ENCODE measurements around the gene SIL1. TPM values are rescaled to one million over a fixed set of nuclear protein-coding genes. Genes with fewer than 3 reads are reported as not detected.
"Not testable (repeated sequence)": the region's sequence is repeated elsewhere in the genome, so short reads cannot be mapped to it uniquely, and the experiment has no call there.

The SIL1 gene
- total RNA-seq, 1 donor from 2014 or later, result 66.6 TPM

DNA sequence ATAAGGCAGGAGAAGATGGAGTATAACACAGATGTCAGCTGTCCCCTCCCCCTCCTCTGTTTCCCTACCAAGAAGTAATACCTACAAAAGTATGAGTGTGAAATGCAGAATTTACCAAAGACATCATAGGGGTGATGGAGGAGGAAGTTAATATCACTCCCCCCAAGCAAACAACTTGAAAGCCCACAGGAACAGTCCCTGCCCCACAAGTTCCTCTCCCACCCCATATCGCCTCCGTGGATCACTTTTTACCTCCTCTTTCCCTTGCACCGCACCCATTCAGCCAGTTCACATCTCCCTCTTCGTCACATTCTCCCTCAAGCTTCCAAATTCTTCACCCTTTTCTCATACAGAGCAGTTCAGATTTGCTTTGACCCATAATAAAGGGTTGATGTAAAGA, 7.0 kb upstream of the SIL1 start:
- DNase-seq (ENCODE audit: low spot score), result no peak

DNA sequence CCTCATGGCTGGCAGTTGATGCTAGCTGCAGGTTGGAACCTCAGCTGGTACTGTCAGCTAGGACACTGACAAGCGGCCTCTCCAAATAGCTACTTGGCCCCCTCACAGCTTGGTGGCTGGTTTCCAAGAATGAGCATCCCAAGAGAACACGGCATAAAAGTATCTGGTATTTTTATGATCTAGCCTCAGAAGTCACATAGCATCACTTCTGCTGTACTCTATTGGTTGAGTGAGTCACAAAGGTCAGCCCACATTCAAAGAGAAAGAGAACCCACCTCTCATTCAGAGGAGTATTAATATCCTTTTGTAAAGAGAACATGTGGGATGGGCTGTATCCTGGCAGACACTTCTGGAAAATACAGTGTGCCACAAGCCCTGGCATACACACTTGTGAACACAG, 6.0 kb upstream of the SIL1 start:
- no peak for DNase-seq (ENCODE audit: low spot score)

DNA sequence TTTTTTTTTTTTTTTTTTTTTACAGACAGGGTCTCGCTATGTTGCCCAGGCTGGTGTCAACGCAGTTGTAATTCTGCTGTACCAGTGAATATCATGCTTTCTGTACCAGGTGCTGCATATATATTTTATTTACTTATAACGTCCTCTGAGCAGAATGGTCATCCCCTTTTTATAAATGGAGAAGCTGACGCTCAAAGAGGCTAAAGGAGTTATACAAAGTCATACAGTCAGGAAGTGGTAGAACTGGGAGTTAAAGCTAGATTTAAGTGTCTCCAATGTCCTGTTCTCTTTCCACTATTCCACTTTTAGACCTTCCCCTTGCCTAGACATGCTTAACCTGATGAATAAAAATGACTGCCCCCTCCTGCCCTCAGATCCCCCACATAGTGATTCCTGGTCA, 1.2 kb upstream of the SIL1 start:
- no peak for DNase-seq (ENCODE audit: low spot score)

DNA sequence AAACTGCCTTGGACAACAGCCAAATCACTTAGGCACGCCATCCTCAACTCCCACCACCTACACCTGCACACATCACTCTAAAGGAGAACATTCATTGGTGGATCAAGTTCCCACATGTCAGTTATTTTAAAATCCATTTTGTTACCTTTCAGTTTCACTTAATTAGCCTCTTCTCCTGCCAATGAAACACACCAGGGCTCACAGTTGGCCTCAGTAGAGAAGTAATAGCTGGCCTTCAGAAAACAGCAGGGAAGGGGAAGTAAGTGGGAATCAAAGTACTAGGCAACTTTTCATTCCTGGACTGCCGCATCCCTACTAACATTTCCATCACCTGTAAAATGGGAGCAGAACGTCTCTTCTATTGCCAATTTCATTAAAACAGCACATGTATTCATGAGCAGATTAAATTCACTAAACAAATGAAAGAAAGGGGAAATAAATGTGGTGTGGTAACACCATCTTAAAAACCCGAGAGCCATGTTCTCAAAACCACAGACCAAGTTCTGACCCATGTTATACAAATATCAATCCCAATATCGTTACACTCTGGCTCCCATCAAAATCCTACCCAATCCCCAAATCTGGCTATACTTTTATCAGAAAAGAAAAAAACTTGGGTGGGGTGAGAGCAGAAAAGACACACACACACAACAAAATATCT, 1.7 kb downstream of the SIL1 start:
- no peak for DNase-seq (ENCODE audit: low spot score)

DNA sequence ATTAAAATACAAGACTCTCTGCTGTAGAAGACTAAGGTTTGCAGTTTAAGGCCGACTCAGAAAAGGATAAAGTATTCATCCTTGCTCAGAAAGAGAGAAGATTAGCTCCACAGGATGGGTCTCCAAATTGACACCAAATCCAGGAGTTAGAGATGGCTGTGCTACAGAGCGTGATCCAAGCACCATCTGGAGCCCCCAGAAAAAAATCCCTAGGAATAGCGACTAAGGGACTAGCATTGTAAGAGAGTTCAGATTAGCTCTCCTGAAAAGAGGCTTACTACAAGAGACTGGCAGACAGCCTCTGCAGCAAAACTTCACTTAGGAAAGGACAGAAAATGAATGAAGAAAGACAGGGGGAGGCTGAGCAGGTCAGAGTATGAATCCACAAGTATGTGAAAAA, 3.7 kb downstream of the SIL1 start:
- DNase-seq (ENCODE audit: low spot score), result no peak

- DNase-seq (ENCODE audit: low spot score), result no peak
Observed at GRCh38 chr5:139193928-139194327, 4.2 kb downstream of the SIL1 start.

- not testable (repeated sequence) for DNase-seq (ENCODE audit: low spot score)
Observed at GRCh38 chr5:139192906-139193305, 5.3 kb downstream of the SIL1 start.

- not testable (repeated sequence) for DNase-seq (ENCODE audit: low spot score)
Observed at GRCh38 chr5:139191954-139192353, 6.2 kb downstream of the SIL1 start.

DNA sequence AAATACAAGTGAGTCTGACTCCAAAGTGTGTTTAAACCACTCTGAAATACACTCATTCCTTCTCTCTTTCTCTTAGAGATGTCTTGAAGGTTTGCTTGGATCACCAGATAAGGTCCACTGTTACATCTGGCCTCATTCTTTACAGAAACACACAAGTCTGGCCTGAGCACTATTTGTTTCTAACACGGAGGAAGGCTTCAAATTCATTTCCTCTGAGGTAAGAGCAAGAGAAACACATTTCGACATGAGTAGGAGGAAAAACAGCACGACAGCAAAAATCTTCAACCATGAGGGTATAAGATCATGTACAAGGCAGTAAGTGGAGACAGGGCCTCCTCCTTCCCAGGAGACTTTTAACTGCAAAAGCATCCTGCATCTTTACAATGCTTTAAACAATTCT, 8.0 kb downstream of the SIL1 start:
- DNase-seq (ENCODE audit: low spot score), result no peak

- no peak for DNase-seq (ENCODE audit: low spot score)
Observed at GRCh38 chr5:139188558-139189270, 9.5 kb downstream of the SIL1 start.

DNA sequence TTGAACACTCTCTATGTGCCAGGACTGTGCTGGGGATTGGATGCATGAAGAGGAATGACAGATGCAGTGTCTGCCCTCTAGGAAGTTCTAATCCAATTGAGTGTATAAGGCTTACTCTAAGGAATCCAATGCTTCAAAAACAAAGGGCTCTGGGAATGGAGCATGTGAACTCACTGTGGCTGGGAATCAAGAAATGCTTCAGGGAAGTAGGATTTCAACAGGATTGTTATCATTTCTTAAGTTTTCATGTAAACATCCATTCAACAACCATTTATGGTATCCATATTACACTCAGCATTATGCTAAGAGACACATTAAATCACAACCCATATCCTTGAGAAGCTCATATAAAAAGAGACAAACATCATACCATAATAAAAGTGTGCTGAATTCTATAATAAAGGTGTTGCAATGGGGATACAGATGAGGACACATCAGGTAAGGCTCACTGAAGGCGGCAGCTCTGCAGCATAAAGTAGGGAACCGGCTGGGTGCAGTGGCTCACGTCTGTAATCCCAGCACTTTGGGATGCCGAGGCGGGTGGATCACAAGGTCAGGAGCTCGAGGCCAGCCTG, 11.3 kb downstream of the SIL1 start:
- no peak for DNase-seq (ENCODE audit: low spot score)

- no peak for DNase-seq (ENCODE audit: low spot score)
Observed at GRCh38 chr5:139186261-139186660, 11.9 kb downstream of the SIL1 start.

DNA sequence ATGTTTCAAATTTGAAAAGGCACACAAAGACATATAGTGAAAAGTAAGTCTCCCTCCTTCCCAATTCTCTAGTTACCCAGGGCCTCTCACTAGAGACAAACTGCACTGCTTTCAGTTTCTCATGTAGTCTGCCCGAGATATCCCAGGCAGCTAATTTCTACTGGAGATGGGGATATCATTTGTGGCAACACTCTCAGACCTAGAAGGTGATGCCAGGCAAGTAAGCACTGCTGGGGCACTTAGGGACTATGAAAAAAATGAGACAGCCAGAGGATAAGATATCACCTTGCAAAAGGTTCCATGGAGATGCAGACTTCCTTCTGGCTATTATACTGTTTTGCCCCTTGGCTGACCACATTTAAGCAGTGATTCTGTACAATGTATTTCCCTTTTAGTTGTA, 12.6 kb downstream of the SIL1 start:
- no peak for DNase-seq (ENCODE audit: low spot score)

GRCh38 chr5:139183502-139183901, 14.7 kb downstream of the SIL1 start:
- DNase-seq (ENCODE audit: low spot score), result no peak

- no peak for DNase-seq (ENCODE audit: low spot score)
Observed at GRCh38 chr5:139182528-139183296, 15.5 kb downstream of the SIL1 start.

DNA sequence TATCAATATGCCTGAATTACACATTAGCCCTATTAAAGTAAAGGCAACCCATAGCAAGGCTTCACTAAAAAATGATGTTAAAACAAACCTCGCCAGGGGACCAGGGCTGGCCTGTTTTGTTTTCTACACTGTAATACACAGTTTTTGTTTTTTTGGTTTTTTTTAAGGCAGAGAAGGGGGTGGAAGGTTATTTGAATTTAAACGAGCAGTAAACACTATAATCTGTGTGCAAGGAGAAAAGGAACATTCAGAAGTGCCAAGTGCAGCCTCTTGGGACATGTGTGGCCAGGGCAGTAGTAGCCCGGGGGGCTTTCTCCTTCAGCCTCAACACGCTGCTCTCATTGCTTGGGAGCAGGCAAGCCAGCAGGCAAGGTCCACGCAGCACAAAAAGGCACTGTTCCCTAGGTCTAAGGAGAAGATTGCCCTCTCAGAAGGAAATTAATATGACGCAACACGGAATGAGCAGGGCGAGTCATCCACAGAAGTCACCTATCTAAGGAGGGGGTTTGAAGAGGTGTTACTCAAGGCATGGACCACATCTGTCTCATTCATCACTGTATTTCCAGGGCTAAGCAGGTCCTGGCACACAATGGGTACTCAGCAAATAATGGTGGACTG, 16.2 kb downstream of the SIL1 start:
- no peak for DNase-seq (ENCODE audit: low spot score)

- DNase-seq (ENCODE audit: low spot score), result no peak
Observed at GRCh38 chr5:139181322-139181730, 16.8 kb downstream of the SIL1 start.

GRCh38 chr5:139180850-139181249, 17.3 kb downstream of the SIL1 start:
- DNase-seq (ENCODE audit: low spot score), result no peak

DNA sequence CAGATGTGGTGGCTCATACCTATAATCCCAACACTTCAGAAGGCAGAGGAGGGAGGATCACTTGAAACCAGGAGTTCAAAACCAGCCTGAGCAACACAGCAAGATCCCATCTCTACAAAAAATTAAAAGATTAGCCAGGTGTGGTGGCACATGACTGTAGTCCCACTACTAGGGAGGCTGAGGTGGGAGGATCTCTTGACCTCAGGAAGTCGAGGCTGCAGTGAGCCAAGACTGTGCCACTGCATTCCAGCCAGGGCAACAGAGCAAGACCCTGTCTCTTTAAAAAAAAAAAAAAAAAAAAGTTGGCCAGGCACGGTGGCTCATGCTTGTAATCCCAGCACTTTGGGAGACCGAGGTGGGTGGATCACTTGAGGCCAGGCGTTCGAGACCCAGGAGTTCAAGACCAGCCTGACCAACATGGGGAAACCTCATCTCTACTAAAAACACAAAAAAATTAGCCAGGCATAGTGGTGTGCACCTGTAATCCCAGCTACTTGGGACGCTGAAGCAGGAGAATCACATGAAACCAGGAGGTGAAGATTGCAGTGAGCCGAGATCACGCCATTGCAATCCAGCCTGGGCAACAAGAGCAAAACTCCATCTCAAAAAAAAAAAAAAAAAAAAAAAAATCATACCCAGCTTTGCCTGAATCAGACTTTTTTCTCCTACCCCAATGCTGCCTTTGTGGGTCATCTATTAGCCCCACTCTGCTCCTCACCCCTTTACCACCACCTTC, 18.2 kb downstream of the SIL1 start:
- not testable (repeated sequence) for DNase-seq (ENCODE audit: low spot score)

- no peak for DNase-seq (ENCODE audit: low spot score)
Observed at GRCh38 chr5:139178935-139179334, 19.2 kb downstream of the SIL1 start.

- no peak for DNase-seq (ENCODE audit: low spot score)
Observed at GRCh38 chr5:139178589-139178917, 19.6 kb downstream of the SIL1 start.

Data from mesenteric fat pad (tissue), 1 donor.